HEK293 (cell line): ENCODE data around the gene IFFO2.

Source experiments
- CTCF ChIA-PET: fragments of 350-600 bp; formaldehyde crosslinking; extraction: SDS; loops from one replicate; lab custom pipeline; 2021; ENCODE audit warnings: antibody characterized with exemption; lab: Yijun Ruan, JAX
- POLR2A ChIA-PET: fragments of 300-600 bp; formaldehyde crosslinking; extraction: SDS; loops from one replicate; lab custom pipeline; 2020; ENCODE audit warnings: antibody characterized with exemption, inconsistent platforms; lab: Yijun Ruan, JAX
- H3K27ac ChIP-seq: fragments of 200-500 bp; sonication (Bioruptor generic); 2 replicates; pipeline ENCODE4 v1.5.1; 2014; ENCODE audit warnings: low read depth, low read length, control low read depth, inconsistent platforms; ENCODE audit errors: extremely low read depth
- H3K36me3 ChIP-seq, 2 experiments: fragments of 200-500 bp in 1 of 2; sonication (Bioruptor generic) in 1 of 2; 1 replicate in 1 of 2; 2 replicates in 1 of 2; pipeline ENCODE4 v1.5.1; 2014 to 2017; ENCODE audit warnings: inconsistent platforms in 2 of 2, low read length in 2 of 2; ENCODE audit not compliant: control insufficient read depth in 2 of 2, insufficient read depth in 1 of 2
- H3K4me1 ChIP-seq: fragments of 200-500 bp; sonication (Bioruptor generic); 2 replicates; pipeline ENCODE4 v1.5.1; 2014; ENCODE audit warnings: mild to moderate bottlenecking, low read length, inconsistent platforms; ENCODE audit not compliant: control insufficient read depth, insufficient read depth
- H3K4me3 ChIP-seq: 2 replicates; pipeline ENCODE4 v1.5.1; 2011; ENCODE audit warnings: low read depth, mild to moderate bottlenecking, control low read depth, low read length, moderate library complexity
- H3K9me3 ChIP-seq: fragments of 200-500 bp; sonication (Bioruptor generic); 2 replicates; pipeline ENCODE4 v1.5.1; 2014; ENCODE audit warnings: low read depth, low read length, inconsistent platforms; ENCODE audit not compliant: control insufficient read depth, insufficient read depth
- BCL6B ChIP-seq: fragments of 450-650 bp; formaldehyde crosslinking; IDR thresholded peaks from 2 replicates; pipeline ENCODE4 v1.5.1; 2017; ENCODE audit warnings: missing biosample characterization, missing genetic modification characterization
- FEZF1 ChIP-seq: fragments of 450-650 bp; formaldehyde crosslinking; IDR thresholded peaks from 2 replicates; pipeline ENCODE4 v1.5.1; 2016; ENCODE audit warnings: missing biosample characterization, missing genetic modification characterization
- GLIS2 ChIP-seq: fragments of 450-650 bp; formaldehyde crosslinking; IDR thresholded peaks from 2 replicates; pipeline ENCODE4 v1.5.1; 2016; ENCODE audit warnings: missing biosample characterization, missing genetic modification characterization
- HOXA7 ChIP-seq: sonication (generic); formaldehyde crosslinking; IDR thresholded peaks from 2 replicates; pipeline ENCODE4 v1.8.1; 2022; ENCODE audit warnings: missing genetic modification reagents, borderline replicate concordance
- KLF16 ChIP-seq: fragments of 450-650 bp; formaldehyde crosslinking; IDR thresholded peaks from 2 replicates; pipeline ENCODE4 v1.5.1; 2017; ENCODE audit warnings: missing biosample characterization, missing genetic modification characterization
- OSR2 ChIP-seq: fragments of 450-650 bp; formaldehyde crosslinking; IDR thresholded peaks from 2 replicates; pipeline ENCODE4 v1.5.1; 2016; ENCODE audit warnings: missing biosample characterization, missing genetic modification characterization
- OVOL3 ChIP-seq: fragments of 450-650 bp; formaldehyde crosslinking; IDR thresholded peaks from 2 replicates; pipeline ENCODE4 v1.5.1; 2016; ENCODE audit warnings: missing biosample characterization, missing genetic modification characterization
- ZBTB20 ChIP-seq: fragments of 450-650 bp; formaldehyde crosslinking; IDR thresholded peaks from 2 replicates; pipeline ENCODE4 v1.5.1; 2016; ENCODE audit warnings: missing biosample characterization, missing genetic modification characterization
- ZBTB49 ChIP-seq: fragments of 450-650 bp; formaldehyde crosslinking; IDR thresholded peaks from 2 replicates; pipeline ENCODE4 v1.5.1; 2016; ENCODE audit warnings: missing biosample characterization, missing genetic modification characterization, low read depth
- ZFP37 ChIP-seq: fragments of 450-650 bp; formaldehyde crosslinking; IDR thresholded peaks from 2 replicates; pipeline ENCODE4 v1.5.1; 2016; ENCODE audit warnings: missing biosample characterization, missing genetic modification characterization
- ZNF140 ChIP-seq: fragments of 450-650 bp; formaldehyde crosslinking; IDR thresholded peaks from 2 replicates; pipeline ENCODE4 v1.5.1; 2016; ENCODE audit warnings: missing biosample characterization, missing genetic modification characterization
- ZNF18 ChIP-seq: fragments of 450-650 bp; formaldehyde crosslinking; IDR thresholded peaks from 2 replicates; pipeline ENCODE4 v1.5.1; 2016; ENCODE audit warnings: missing biosample characterization, missing genetic modification characterization
- ZNF221 ChIP-seq: fragments of 450-650 bp; formaldehyde crosslinking; IDR thresholded peaks from 2 replicates; pipeline ENCODE4 v1.5.1; 2017; ENCODE audit warnings: missing biosample characterization, missing genetic modification characterization, borderline replicate concordance
- ZNF266 ChIP-seq: fragments of 450-650 bp; formaldehyde crosslinking; IDR thresholded peaks from 2 replicates; pipeline ENCODE4 v1.5.1; 2016; ENCODE audit warnings: missing biosample characterization, missing genetic modification characterization, low read depth
- ZNF311 ChIP-seq: fragments of 450-650 bp; formaldehyde crosslinking; IDR thresholded peaks from 2 replicates; pipeline ENCODE4 v1.5.1; 2017; ENCODE audit warnings: missing biosample characterization, missing genetic modification characterization, borderline replicate concordance
- ZNF354C ChIP-seq: fragments of 450-650 bp; formaldehyde crosslinking; IDR thresholded peaks from 2 replicates; pipeline ENCODE4 v1.5.1; 2016; ENCODE audit warnings: missing biosample characterization, missing genetic modification characterization, low read depth, borderline replicate concordance
- ZNF585B ChIP-seq: fragments of 450-650 bp; formaldehyde crosslinking; IDR thresholded peaks from 2 replicates; pipeline ENCODE4 v1.5.1; 2016; ENCODE audit warnings: missing biosample characterization, missing genetic modification characterization
- ZNF639 ChIP-seq: fragments of 450-650 bp; formaldehyde crosslinking; IDR thresholded peaks from 2 replicates; pipeline ENCODE4 v1.5.1; 2016; ENCODE audit warnings: missing biosample characterization, missing genetic modification characterization
- ZSCAN18 ChIP-seq: fragments of 450-650 bp; formaldehyde crosslinking; IDR thresholded peaks from 2 replicates; pipeline ENCODE4 v1.5.1; 2016; ENCODE audit warnings: missing biosample characterization, missing genetic modification characterization
- ZXDB ChIP-seq: fragments of 450-650 bp; formaldehyde crosslinking; IDR thresholded peaks from 2 replicates; pipeline ENCODE4 v1.5.1; 2016; ENCODE audit warnings: missing biosample characterization, missing genetic modification characterization

Gene IFFO2

GRCh38 chr1:18989896-18990295 is 33.4 kb upstream of the IFFO2 start:
- TF ChIP-seq ZNF266 (tag by site-specific recombination) (no peak), ZNF639 (tag by site-specific recombination) (no peak), ZFP37 (no peak), ZNF311 (tag by site-specific recombination) (no peak), BCL6B (no peak), ZBTB49 (tag by site-specific recombination) (no peak), ZXDB (no peak), ZNF140 (no peak), FEZF1 (tag by site-specific recombination) (no peak), ZNF18 (no peak), ZNF354C (tag by site-specific recombination) (no peak), OSR2 (tag by site-specific recombination) (no peak), ZBTB20 (tag by site-specific recombination) (no peak), ZSCAN18 (tag by site-specific recombination) (no peak), ZNF221 (tag by site-specific recombination) (no peak), OVOL3 (tag by site-specific recombination) (no peak), GLIS2 (tag by site-specific recombination) (no peak), KLF16 (tag by site-specific recombination) (no peak), ZNF585B (tag by site-specific recombination) (no peak), HOXA7 (CRISPR knock-in tag) (no peak)
- TF ChIP-seq, all 188 proteins: peak for 0
- no peaks in the 10 kb centered on the region for H3K4me1 ChIP-seq
- H3K9me3 ChIP-seq = no peaks in the 10 kb centered on the region
- no peak overlapping the region for H3K27ac ChIP-seq
- no peaks in the 10 kb centered on the region for H3K36me3 ChIP-seq
- ChIA-PET CTCF (interaction anchor here (0.6 kb wide), 1 partner anchor 317 kb away, joined by 3 read pairs; no protein-coding TSS in a partner anchor), POLR2A (no interaction called here)
- no peak overlapping the region for H3K4me3 ChIP-seq
